B cell (primary cell): ENCODE data around the gene TDRD9. TPM values are rescaled to one million over a fixed set of nuclear protein-coding genes. Genes with fewer than 3 reads are reported as not detected.
A peak's percentile ranks its signal among the peaks of the same experiment; 100 is the strongest.
"Not testable (repeated sequence)": the region's sequence is repeated elsewhere in the genome, so short reads cannot be mapped to it uniquely, and the experiment has no call there.

Experiments used
- ATAC-seq: fragments of 200-7000 bp; cut with Tn5 transposase; one replicate; pipeline ENCODE4 v1.10.0; 2021; ENCODE audit warnings: low read depth, mild to moderate bottlenecking, moderate number of reproducible peaks, moderate library complexity
- CTCF ChIA-PET: fragments of 350-600 bp; sonication (Branson Sonifier 250); formaldehyde crosslinking; loops from one replicate; lab custom pipeline; 2021; ENCODE audit warnings: antibody characterized with exemption, inconsistent platforms; lab: Charles Lee
- POLR2A ChIA-PET: fragments of 350-600 bp; sonication (Branson Sonifier 250); formaldehyde crosslinking; loops from one replicate; lab custom pipeline; 2021; ENCODE audit warnings: antibody characterized with exemption; lab: Charles Lee
- DNase-seq: peaks from one replicate; pipeline ENCODE4 v3.0.0; 2013
- H2AFZ ChIP-seq: 2 replicates; pipeline ENCODE4 v1.6.1; 2012; ENCODE audit warnings: mild to moderate bottlenecking, low read depth, low read length; ENCODE audit not compliant: insufficient read depth, poor library complexity, severe bottlenecking
- H3K27ac ChIP-seq, 2 donors: 1 replicate in 1 of 2; 2 replicates in 1 of 2; pipeline ENCODE4 v1.5.1; 2012 to 2013; ENCODE audit warnings: low read length in 2 of 2, mild to moderate bottlenecking in 2 of 2, moderate library complexity in 1 of 2
- H3K27me3 ChIP-seq, 4 experiments: fragments of 200-600 bp in 1 of 4; sonication (generic) in 1 of 4; replicated peaks in 1 of 4; 1 replicate in 2 of 4; 2 replicates in 2 of 4; pipeline versions ENCODE4 v1.6.1 to v1.7.0; 2013 to 2016; ENCODE audit warnings: low read length in 3 of 4, mild to moderate bottlenecking in 2 of 4, mixed read lengths in 1 of 4, moderate library complexity in 1 of 4; ENCODE audit not compliant: insufficient read depth in 4 of 4, control insufficient read depth in 3 of 4; ENCODE audit errors: control extremely low read depth in 1 of 4
- H3K36me3 ChIP-seq, 2 experiments: replicated peaks in 1 of 2; 1 replicate in 1 of 2; 2 replicates in 1 of 2; pipeline versions ENCODE4 v1.6.1 to v1.7.1; 2013; ENCODE audit warnings: low read length in 1 of 2; ENCODE audit not compliant: insufficient read depth in 2 of 2, control insufficient read depth in 1 of 2; ENCODE audit errors: control extremely low read depth in 1 of 2, extremely low read depth in 1 of 2
- H3K4me1 ChIP-seq, 2 donors: fragments of 200-600 bp in 1 of 2; sonication (generic) in 1 of 2; 1 replicate in 1 of 2; 2 replicates in 1 of 2; pipeline versions ENCODE4 v1.5.1 to v1.6.1; 2013 to 2017; ENCODE audit warnings: low read length in 2 of 2; ENCODE audit not compliant: control insufficient read depth in 2 of 2, insufficient read depth in 2 of 2
- H3K4me2 ChIP-seq: replicated peaks from 2 replicates; pipeline ENCODE3; 2012; ENCODE audit warnings: mild to moderate bottlenecking, low read depth, low read length; ENCODE audit not compliant: poor library complexity, severe bottlenecking
- H3K4me3 ChIP-seq, 5 experiments: fragments of 200-600 bp in 1 of 5; sonication (generic) in 1 of 5; 1 replicate in 3 of 5; 2 replicates in 2 of 5; pipeline versions ENCODE4 v1.5.1 to v1.7.0; 2011 to 2016; ENCODE audit warnings: low read length in 4 of 5, mild to moderate bottlenecking in 4 of 5, low read depth in 2 of 5, control low read depth in 1 of 5, moderate library complexity in 1 of 5; ENCODE audit not compliant: insufficient read depth in 1 of 5; ENCODE audit errors: control extremely low read depth in 1 of 5, extremely low read depth in 1 of 5
- H3K79me2 ChIP-seq: fragments of 200-600 bp; sonication (generic); one replicate; pipeline ENCODE4 v1.6.0; 2016; ENCODE audit warnings: low read length; ENCODE audit not compliant: control insufficient read depth, insufficient read depth
- H3K9ac ChIP-seq: fragments of 200-600 bp; sonication (generic); 2 replicates; pipeline ENCODE4 v1.6.1; 2017; ENCODE audit warnings: mild to moderate bottlenecking, low read length, moderate library complexity
- H3K9me3 ChIP-seq, 3 donors: one replicate each; pipeline versions ENCODE4 v1.6.1 to v1.7.1; 2013; ENCODE audit warnings: low read length in 2 of 3; ENCODE audit not compliant: control insufficient read depth in 2 of 3, insufficient read depth in 1 of 3; ENCODE audit errors: control extremely low read depth in 1 of 3
- H4K20me1 ChIP-seq: 2 replicates; pipeline ENCODE4 v1.6.0; 2012; ENCODE audit warnings: mild to moderate bottlenecking, low read length; ENCODE audit not compliant: insufficient read depth, control insufficient read depth, poor library complexity, severe bottlenecking
- H3K27ac Mint-ChIP-seq: one replicate; pipeline ENCODE4 v1.8.0; 2021; ENCODE audit warnings: mixed read lengths
- H3K27me3 Mint-ChIP-seq: one replicate; pipeline ENCODE4 v1.8.0; 2021; ENCODE audit warnings: mixed read lengths
- H3K4me1 Mint-ChIP-seq: one replicate; pipeline ENCODE4 v1.8.0; 2021; ENCODE audit warnings: mixed read lengths
- H3K4me3 Mint-ChIP-seq: one replicate; pipeline ENCODE4 v1.8.0; 2021; ENCODE audit warnings: mixed read lengths
- H3K9me3 Mint-ChIP-seq: one replicate; pipeline ENCODE4 v1.8.0; 2022; ENCODE audit warnings: mixed read lengths; ENCODE audit not compliant: insufficient read depth
- EZH2 ChIP-seq: IDR thresholded peaks from 2 replicates; pipeline ENCODE4 v1.6.1; 2012; ENCODE audit warnings: borderline replicate concordance, low read depth, mild to moderate bottlenecking, moderate library complexity, low read length; ENCODE audit not compliant: insufficient read depth, poor library complexity, severe bottlenecking
- WGBS: methylation state at CpG from one replicate; pipeline ENCODE4 v1.1.5; 2013; ENCODE audit warnings: missing lambda C conversion rate; ENCODE audit not compliant: insufficient coverage; 5-methylcytosine and 5-hydroxymethylcytosine counted together
- intact Hi-C: fragments of 100-400 bp; cut with micrococcal nuclease; formaldehyde crosslinking; loops from one replicate; pipeline ENCODE4 v1.10.0; 2022
- polyA plus RNA-seq: library from polyadenylated mRNA; depleted of rRNA; stranded (reverse); fragments of >200 nt; gene quantifications from 2 replicates; pipeline ENCODE4 v1.2.3, GENCODE V29; 2012
- total RNA-seq, 2 donors: library from RNA; stranded (reverse); fragments of 120-200 nt in 1 of 2; gene quantifications; 1 replicate in 1 of 2; 2 replicates in 1 of 2; pipeline versions ENCODE4 v1.2.3 to v1.2.4, GENCODE V29; 2013 to 2022
- TF ChIP-seq, protein P1 (sequence below): fragments of 200-600 bp; IDR thresholded peaks from one replicate; pipeline ENCODE4 v1.8.0; 2022; ENCODE audit warnings: antibody characterized with exemption, mild to moderate bottlenecking

The TDRD9 gene
- total and polyA plus RNA-seq, 2 donors (not counting 1 experiment from before 2014, with no cell fraction given): 1.1 to 2.4 TPM

DNA sequence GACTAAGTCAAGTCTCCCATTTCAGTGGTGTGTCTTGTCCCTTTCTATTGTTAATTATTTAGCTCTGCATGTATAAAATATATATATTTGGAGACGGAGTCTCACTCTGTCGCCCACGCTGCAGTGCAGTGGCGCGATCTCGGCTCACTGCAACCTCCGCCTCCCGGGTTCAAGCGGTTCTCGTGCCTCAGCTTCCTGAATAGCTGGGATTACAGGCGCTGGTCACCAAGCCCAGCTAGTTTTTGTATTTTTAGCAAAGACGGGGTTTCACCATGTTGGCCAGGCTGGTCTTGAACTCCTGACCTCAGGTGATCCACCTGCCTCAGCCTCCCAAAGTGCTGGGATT, 6.4 kb upstream of the TDRD9 start:
- H3K9me3 Mint-ChIP-seq, H3K27me3 ChIP-seq, H3K27ac Mint-ChIP-seq, H3K27ac ChIP-seq, DNase-seq, H3K27me3 Mint-ChIP-seq, POLR2A ChIA-PET, H3K9me3 ChIP-seq, ATAC-seq, H3K36me3 ChIP-seq: not testable (repeated sequence)
- CTCF ChIA-PET: interaction anchor here (0.6 to 2.9 kb wide), 6 partner anchors 12 to 113 kb away, joined by 3 to 12 read pairs (median 5); no protein-coding TSS in a partner anchor
- H3K4me3 Mint-ChIP-seq: peak overlapping the region; percentile 90
- TF ChIP-seq, protein P1, sequence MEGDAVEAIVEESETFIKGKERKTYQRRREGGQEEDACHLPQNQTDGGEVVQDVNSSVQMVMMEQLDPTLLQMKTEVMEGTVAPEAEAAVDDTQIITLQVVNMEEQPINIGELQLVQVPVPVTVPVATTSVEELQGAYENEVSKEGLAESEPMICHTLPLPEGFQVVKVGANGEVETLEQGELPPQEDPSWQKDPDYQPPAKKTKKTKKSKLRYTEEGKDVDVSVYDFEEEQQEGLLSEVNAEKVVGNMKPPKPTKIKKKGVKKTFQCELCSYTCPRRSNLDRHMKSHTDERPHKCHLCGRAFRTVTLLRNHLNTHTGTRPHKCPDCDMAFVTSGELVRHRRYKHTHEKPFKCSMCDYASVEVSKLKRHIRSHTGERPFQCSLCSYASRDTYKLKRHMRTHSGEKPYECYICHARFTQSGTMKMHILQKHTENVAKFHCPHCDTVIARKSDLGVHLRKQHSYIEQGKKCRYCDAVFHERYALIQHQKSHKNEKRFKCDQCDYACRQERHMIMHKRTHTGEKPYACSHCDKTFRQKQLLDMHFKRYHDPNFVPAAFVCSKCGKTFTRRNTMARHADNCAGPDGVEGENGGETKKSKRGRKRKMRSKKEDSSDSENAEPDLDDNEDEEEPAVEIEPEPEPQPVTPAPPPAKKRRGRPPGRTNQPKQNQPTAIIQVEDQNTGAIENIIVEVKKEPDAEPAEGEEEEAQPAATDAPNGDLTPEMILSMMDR: peak; percentile 52
- Histone ChIP-seq H3K4me2 (peak overlapping the region; percentile 75), H3K4me1 (peaks cover 6 to 12% of the 10 kb centered on the region in 2 donors), H3K4me3 (peak overlapping the region in 3 of 5 experiments; percentile 62 to 92 (median 76)), H4K20me1 (peaks cover 44% of the 10 kb centered on the region), H3K9ac (peak overlapping the region; percentile 72), H3K79me2 (peaks cover 45% of the 10 kb centered on the region), H2AFZ (peak overlapping the region; percentile 90)
- H3K4me1 Mint-ChIP-seq: peaks cover 13% of the 10 kb centered on the region
- 69% methylated on average over 8 of the region's 12 CpGs for WGBS
- intact Hi-C loops: loop anchor here (1.0 to 5.0 kb wide), 5 partner anchors 50 to 590 kb away; partner anchors contain the start of genes BAG5, COA8, EIF5 and PPP1R13B

DNA sequence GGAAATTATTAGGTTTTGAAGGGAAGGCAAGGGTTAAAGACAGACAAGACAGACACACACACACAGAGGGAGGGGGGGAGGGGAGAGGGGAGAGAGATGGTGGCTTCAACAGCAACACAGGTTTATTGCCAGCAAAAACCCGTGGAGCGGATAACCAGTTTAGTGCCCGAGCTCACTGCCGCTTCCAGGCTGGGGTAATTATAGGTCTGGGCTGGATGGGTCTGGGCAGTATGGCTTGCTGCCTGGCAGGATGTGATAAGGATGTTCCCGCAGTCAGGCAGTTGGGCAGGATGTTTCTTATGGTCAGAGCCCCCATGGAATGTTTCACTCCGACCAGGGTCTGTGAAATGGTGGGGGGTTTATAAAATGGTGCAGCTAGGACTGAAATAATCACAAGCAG, 4.4 kb upstream of the TDRD9 start:
- Histone ChIP-seq H3K27ac (no peak overlapping the region), H3K27me3 (peaks cover 0 to 5% (median 1%) of the 10 kb centered on the region in 4 experiments), H4K20me1 (peaks cover 23% of the 10 kb centered on the region), H3K36me3 (no peaks in the 10 kb centered on the region), H3K4me2 (no peak overlapping the region), H3K9me3 (peaks cover 0 to 6% (median 0%) of the 10 kb centered on the region in 3 donors), H2AFZ (no peak overlapping the region), H3K4me1 (peaks cover 6 to 12% of the 10 kb centered on the region in 2 donors), H3K79me2 (peaks cover 25% of the 10 kb centered on the region), H3K9ac (no peak overlapping the region), H3K4me3 (no peak overlapping the region)
- peaks cover 12% of the 10 kb centered on the region for H3K4me1 Mint-ChIP-seq
- no peak overlapping the region for H3K27ac Mint-ChIP-seq
- no peaks in the 10 kb centered on the region for H3K27me3 Mint-ChIP-seq
- intact Hi-C loops: loop anchor here (5.0 kb wide), 1 partner anchor 592 kb away; the partner anchor contains the start of gene EIF5
- no peak for ATAC-seq
- no peaks in the 10 kb centered on the region for H3K9me3 Mint-ChIP-seq
- ChIA-PET CTCF (no interaction called here), POLR2A (no interaction called here)
- 20% methylated on average over 5 of the region's 6 CpGs for WGBS
- no peak for DNase-seq
- TF ChIP-seq EZH2: no peak
- TF ChIP-seq, protein P1: no peak
- H3K4me3 Mint-ChIP-seq: no peak overlapping the region
